Activated T-cell treated with anti-CD3 and anti-CD28 coated beads for 24 hours (primary cell): ENCODE data around the gene PLEKHM2.

Experiments
- DNase-seq: peaks from one replicate; pipeline ENCODE4 v3.0.0-alpha.2; 2020; ENCODE audit warnings: low read depth

PLEKHM2 gene

DNA sequence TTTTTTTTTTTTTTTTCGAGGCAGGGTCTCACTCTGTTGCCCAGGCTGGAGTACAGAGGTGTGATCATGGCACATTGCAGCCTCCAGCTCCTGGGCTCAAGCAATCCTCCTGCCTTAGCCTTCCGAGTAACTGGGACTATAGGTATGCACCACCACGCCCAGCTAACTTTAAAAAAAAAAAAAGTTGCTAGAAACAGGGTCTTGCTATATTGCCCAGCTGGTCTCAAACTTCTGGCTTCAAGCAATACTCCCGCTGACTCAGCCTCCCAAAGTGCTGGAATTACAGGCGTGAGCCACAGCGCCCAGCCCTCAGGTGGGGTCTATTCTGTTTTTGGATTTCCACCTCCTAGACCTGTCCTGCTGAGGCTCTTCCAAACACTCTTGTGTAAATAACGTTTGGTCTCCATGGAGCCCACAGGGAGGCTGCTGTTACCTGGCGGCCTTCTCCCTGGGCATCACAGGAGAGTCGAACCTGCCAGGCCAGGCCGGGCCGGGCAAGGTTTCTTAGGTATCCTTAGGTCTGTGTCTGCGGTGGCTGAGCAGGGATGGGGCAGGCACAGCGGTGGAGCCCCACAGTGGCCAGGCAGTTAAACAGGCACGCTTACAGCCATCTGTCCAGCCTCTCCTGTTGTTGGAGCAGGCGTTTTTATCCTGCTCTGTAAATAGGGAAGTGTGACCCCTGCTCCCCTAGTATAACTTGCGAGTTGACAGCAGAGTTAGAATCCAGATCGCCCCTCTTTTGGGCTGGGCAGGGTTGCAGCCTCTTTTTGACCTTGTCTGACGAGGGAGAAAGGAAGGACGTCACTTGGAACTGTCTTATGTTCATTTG, 18.8 kb downstream of the PLEKHM2 start:
- DNase-seq = no peak

DNA sequence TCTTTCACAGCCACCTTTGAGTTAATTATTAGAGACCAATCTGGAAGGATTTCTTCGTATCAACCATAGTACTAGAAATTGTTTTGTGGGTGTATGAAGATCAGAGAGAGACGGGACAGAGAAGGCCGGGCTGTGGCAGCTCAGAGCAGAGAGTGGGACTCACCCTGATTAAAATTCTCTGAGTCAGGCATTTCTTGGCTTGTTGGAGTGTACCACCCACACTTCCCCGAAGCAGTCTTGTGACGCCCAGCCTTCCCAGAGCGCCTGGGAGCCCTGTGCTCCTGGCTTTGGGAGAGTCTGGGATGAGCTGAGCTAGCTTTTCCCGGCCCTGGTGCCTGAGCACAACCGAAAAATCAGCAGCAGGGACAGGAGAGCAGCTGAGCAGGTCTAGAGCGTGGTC, 19.4 kb downstream of the PLEKHM2 start:
- DNase-seq = no peak

DNA sequence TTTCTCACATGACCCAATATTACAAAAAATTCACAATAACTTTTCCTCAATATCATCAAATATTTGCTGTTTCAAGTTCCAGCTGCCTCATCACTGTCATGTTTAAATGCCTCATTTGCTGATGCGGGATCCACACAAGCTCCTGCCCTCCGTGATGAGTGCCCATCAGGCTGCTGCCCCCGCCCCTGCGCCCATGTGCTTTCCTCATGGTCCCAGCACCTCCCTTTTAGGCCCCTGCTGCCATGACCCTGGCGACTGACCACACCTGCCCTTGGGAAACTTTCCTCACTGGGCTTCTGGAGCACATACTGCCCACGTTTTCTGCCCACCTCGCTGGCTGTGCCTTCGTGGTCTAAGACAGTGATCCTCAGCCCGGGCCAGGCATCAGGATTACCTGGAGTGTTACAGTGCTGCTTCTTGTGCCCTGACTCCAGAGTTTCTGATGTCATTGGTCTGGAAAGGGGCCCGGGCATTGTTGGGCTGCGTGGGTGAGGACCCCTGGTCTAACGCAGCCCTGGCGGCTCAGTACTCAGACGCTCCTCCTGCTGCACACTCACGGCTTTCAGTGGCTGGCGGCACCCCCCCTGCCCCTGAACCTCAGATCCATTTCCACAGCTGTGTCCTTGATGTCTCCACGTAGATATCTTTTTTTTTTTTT, 20.5 kb downstream of the PLEKHM2 start:
- no peak for DNase-seq

DNA sequence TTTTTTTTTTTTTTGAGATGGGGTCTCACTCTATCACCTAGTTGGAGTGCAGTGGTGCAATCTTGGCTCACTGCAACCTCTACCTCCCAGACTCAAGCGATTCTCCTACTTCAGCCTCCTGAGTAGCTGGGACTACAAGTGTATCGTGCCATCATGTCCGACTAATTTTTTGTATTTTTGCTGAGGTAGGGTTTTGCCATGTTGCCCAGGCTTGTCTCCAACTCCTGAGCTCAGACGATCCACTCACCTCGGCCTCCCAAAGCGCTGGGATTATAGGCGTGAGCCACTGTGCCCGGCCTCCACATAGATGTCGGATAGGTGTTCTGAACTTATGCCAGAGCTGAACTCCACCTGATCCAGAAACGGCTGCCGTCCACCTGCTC, 21.1 kb downstream of the PLEKHM2 start:
- DNase-seq = no peak

DNA sequence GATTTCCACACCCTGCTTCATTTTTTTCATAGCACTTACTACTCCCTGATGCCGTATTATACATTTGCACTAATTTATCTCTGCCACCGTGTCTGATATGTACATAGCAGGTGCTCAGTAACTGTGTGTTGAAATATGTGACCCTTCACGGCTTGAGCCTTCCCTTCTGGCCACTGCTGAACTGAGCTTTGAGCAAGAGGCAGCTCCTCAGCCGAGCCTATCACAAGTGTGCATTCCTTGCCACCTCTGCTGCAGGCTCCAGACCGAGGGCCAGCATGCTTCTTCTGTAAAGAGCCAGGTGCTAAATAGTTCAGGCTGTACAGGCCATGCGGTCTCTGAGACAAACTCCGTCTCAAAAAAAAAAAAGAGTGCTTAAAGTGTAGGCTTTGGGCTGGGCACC, 22.6 kb downstream of the PLEKHM2 start:
- no peak for DNase-seq

DNA sequence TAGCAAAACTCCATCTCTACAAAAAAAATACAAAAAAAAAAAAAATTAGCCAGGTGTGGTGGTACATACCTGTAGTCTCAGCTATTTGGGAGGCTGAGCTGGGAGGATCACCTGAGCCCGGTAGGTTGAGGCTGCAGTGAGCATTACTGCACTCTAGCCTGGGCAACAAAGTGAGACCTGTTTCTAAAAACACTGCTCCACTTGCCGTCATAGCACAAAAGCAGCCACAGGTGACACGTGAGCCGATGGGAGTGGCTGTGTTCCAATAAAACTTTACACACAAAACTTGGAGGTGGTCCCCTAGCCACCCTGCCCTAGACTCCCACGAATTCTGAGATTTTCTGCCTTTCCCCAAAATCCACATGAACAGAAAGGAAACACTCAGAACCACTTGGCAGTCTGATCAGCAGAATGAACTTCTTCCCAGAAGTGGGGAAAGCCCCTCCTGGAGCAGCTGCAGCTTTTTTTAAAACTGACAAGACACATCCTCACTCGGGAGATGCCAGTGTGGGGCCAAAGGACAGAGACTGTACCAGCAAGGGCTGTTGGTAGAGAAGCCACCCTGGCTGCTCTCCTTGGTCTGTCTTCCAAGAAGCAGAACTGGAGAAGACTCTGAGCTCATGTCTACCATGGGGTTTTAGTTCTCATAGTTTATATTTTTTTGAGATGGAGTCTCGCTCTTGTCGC, 23.3 kb downstream of the PLEKHM2 start:
- no peak for DNase-seq

DNA sequence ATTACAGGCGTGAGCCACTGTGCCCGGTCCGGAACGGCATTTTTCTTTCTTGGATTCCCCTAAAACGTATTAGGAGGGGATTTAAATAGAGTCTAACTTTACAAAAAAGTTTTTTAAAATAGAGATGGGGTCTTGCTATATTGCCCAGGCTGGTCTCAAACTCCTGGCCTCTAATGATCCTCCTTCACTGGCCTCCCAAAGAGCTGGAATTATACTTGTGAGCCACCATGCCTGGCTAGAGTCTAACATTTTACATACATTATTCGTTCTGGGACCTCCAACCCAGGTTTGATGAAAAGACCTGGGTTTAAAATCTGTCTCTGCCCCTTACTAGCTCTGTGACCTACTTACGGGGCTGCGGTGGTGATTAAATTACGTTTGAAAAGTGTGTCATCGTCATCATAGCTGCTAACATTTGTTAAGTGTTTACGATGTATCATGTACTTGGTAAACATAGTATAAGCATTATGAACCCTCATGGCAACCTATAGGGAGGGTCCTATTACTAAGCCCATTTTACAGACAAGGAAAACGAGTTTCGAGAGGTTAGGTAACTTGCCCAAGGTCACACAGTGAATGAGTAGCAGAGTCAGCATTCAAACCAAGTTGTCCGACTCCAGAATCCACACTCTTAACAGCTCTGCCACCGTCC, 24.5 kb downstream of the PLEKHM2 start:
- DNase-seq = no peak

DNA sequence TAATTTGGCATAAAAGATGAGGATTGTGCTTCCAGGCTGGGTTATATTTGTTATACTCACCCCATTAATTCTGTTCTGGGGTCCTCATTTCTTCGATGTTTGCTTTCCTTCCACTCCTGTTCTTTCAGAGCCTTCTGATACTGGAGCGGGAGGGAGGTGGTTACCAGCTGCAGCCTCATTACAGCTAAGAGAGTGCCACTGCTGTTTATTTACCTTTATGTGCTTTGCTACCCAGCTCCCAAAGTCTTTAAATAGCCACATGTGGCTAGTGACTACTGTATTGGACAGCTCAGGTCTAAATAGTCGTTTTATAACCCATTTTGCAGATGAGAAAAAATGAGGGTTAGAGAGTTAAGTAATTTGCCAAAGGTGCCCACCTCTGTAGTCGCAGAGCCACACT, 25.1 kb downstream of the PLEKHM2 start:
- DNase-seq = no peak

DNA sequence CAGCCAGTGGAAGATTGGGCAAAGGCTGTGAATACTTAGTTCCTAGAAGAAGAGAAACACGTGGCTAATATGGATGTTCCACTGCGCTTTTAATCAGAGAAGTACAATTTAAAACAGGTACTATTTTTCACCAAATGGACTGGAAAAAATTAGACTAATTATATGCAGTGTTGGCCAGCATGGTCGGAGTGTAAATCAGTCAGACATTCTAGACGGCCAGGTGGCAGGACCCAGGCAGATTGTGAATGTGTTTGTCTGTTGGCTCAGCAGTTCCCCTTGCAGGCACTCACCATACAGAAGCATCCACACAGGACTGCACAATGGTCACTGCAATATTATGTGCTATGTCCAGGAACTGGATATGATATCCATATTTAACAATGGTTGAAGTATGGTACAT, 28.0 kb downstream of the PLEKHM2 start:
- no peak for DNase-seq

DNA sequence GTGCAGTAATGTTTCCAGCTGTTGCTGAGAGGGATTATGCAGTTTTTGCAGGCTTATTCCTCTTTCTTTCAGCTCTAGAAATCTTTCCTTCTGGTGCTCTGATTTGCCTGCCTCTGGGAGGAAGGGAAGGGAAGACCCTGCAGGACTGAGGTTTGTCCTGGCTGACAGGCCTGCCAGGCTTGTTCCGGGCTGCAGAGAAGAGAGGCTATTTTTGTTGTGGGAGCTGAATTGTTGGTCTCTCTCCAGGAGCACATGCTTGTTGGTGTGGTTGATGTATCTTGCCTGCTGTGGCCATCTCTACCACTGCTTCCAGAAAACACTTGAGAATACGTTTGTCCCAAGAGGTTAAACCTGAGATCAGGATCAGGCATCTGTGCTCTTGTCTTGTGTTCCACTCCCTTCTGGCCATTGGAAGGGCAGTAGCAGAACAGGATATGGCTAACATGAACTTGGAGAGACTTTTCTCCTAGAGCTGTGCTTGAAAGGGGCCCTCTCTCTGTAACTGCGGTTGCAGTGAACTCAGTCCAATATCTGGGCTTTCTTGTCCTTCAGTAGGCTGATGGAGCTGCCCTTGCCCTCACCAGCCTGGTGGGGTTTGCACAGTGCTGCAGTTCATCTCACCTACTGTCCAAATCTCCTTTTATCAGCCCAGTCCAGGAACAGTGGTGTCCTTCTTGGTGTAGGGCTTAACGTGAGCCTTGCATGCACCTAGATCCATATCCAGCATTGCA, 30.5 kb downstream of the PLEKHM2 start:
- DNase-seq = no peak

DNA sequence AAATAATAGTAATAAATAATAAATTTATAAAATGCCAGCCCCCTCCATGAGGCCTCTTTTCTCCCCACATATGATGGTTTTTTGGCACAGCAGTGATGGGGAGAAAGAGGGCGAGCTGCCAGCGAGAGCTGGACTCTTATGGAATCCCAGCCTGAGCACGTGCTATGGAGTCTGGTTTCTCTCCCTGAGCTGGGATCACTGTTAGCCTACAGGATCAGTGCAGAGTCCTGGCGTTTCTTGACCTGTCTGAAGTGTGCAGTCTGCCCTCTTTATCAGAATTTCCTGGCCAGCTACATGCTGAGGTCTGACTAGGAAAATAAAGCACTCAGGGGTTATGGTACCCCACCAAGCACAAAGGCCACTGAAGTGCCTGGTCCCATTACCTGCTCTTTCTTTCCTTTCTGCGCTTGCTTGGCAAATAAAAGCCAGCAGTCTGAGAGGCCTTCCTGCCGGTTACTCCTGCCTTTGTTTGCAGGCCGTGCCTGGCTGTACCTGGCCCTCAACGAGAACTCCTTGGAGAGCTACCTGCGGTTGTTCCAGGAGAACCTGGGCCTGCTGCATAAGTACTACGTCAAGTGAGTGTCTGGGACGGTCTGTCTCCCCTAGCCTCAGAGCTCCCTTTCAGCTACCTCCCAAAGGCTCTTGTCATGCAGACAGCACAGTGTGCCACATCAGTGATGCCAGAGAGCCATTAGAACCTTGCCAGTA, 33.5 kb downstream of the PLEKHM2 start:
- no peak for DNase-seq

DNA sequence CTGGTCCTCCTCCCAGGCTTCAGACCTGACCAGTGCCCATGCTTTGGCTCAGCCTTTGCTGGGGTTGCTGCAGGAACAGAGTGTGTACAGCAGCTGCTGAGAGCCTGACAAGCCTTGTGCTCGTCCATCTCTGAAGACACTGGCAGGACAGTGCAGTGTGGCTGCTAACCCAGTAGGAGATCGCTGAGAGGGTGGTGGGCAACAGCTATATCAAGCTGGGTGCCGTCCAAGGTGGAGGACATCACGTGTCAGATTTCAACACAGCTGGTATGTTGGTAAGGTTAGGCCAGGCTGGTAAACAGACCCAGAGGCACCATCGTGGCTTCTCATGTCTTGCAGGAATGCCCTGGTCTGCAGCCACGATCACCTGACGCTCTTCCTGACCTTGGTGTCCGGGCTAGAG, 34.1 kb downstream of the PLEKHM2 start:
- DNase-seq = no peak

DNA sequence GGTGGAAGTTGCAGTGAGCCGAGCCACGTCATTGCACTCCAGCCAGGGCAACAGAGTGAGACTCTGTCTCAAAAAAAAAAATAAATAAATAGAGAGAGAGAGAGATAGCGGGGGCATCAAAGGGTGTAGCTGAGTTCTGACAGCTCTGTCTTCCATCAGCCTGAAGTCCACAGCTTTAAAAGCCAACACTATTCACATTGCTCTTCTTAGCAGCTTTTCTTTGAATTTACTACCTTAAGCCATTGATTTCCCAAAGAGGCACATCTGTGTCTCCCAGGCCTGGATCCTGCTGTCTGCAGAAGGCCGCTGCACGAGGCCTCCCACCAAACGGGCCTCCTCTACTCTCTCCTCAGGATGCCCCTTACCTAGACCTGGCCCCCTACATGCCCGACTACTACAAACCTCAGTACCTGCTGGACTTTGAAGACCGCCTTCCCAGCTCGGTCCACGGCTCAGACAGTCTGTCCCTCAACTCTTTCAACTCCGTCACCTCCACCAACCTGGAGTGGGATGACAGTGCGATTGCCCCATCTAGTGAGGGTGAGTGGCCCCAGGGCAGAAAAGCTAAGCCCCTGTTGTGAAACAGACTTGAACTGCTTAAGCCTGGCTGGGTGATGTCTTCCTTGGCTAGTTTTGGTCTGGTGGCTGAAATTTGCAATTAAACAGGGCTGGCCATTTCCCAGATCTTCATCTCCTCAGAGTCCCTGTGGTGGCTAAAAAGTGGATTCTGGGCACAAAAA, 35.4 kb downstream of the PLEKHM2 start:
- DNase-seq = no peak

DNA sequence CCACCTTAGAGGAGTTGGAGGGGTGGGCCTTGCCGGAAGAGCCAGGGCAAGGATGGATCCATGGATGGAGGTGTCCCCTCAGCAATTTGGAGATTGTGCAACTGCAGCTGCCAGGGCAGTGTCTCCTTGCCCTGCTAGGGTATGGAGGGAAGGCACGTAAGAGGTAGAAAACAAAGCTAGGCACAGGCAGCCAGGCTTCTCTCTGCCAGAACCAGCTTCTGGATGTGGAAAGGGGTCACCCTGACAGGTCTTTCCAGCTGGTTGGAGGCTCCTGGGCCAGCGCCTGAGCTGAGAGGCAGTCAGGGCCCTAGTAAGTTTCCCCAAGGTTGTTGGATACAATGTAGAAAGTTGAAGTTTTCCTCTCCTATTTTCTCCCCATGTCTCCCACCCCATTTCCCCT, 36.7 kb downstream of the PLEKHM2 start:
- no peak for DNase-seq

DNA sequence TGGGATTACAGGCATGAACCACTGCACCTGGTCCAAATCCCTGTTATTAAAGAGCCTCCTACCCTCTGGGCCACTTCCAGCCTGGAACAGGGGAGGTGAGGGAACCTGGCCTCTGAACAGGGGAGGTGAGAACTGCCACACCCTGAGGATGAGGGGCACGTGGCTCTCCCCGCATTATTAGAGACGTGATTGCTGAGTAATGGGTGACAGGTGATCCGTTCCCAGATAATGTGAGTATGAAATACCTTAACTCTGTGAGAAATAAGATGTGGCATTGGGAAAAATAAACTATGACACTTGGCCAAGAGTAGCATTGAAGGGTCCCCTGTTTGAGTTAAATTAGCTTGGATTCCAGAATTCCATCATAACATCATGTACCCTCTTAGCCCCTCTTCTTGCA, 38.3 kb downstream of the PLEKHM2 start:
- DNase-seq = no peak

DNA sequence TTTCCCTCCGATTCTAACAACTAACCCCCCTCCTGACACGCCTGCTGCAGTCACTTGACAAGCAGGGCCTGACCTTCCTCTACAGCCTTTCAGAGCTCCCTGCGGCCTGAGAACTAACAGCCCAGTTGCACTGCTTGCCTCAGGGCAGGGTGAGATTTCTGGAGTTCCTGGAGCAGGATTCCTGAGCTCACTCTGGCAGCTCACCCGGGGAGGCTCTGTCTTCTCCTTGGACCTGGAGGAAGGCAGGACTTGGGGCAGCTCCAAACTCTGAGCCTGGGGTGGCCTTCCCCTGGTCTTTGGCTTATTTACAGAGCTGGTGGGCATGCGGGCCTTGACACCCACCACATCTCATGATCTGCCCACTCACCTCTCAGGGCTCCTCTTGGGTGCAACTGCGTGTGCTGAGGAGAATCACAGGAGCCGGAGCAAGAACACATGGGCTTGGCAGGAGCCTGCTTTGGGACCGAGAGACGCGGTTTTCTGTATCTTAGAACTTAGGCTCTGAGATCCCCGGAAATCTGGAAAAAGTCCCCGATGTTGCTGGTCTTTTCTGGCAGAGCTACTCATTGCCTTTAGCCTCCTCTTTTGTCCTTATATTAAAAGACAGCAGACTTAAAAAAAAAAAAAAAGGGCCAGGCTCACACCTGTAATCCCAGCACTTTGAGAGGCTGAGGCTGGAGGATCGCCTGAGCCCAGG, 38.9 kb downstream of the PLEKHM2 start:
- DNase-seq = no peak

DNA sequence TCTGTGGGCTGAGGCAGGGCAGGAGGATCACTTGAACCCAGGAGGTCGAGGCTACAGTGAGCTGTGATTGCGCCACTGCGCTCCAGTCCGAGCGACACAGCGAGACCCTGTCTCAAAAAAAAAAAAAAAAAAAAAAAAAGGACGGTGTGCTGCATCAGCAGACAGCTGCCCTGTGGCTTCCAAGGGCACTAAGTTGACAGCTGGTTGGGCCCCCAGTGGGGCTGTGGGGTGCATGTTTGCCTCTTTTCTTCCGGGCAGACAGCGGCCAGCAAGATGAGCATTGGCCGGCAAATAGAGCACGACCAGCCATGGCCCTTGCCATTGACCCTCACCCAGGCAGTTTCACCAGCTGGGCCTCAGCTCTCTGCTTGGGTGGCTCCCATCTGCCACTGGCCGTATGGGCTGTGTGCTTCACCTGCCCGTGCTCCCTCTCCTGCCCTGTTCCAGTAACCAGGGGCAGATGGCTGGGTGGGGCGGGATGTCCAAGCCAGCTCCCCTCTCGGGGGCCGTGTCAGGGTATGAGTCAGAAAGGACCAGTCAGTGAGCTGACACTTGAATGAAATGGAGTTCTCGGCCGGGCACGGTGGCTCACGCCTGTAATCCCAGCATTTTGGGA, 39.6 kb downstream of the PLEKHM2 start:
- no peak for DNase-seq

DNA sequence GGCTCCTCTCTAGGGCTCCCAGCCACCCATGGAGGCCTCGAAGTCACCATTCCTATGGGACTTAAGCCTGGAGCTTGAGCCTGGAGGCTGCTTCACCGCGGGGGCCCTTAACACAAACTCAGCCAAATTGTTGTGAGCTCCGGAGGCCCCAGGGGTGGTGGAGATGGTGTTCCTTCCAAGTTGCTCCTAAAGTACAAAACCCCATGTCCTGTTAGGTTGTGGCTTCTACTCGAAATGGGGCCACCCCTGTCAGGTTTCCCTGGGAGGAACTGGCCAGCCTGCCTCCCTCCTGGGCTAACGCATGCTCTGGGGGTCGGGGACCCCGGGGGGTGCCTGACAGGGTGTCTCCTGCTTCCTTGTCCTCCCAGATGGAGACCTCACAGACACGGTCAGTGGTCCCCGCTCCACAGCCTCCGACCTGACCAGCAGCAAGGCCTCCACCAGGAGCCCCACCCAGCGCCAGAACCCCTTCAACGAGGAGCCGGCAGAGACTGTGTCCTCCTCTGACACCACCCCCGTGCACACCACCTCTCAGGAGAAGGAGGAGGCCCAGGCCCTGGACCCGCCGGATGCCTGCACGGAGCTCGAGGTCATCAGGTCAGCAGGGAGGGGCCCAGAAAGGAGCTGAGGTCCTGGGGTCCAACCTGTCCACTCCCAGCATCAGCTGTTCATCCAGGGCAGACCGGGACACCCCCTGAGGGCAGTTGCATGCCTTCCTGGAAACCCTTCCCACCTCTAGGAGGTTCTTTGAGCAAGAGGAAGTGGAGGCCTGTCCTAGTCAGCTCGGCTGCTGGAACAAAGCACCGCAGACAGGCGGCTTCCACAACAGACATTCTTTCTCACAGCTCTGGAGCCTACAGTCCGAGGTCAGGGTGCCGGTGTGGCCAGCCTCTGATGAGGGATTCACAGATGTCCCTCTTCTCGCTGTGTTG, 41.1 kb downstream of the PLEKHM2 start:
- DNase-seq = no peak
